GM18873 (cell line): ENCODE measurements around the gene PGLYRP3.
"Not testable (repeated sequence)": the region's sequence is repeated elsewhere in the genome, so short reads cannot be mapped to it uniquely, and the experiment has no call there.

Experiments
- ATAC-seq: cut with Tn5 transposase; IDR thresholded peaks from one replicate; pipeline ENCODE4 v1.9.1; 2021; ENCODE audit warnings: mild to moderate bottlenecking, moderate library complexity, moderate number of reproducible peaks; ENCODE audit not compliant: unreplicated experiment, low FRiP score

Gene PGLYRP3

DNA sequence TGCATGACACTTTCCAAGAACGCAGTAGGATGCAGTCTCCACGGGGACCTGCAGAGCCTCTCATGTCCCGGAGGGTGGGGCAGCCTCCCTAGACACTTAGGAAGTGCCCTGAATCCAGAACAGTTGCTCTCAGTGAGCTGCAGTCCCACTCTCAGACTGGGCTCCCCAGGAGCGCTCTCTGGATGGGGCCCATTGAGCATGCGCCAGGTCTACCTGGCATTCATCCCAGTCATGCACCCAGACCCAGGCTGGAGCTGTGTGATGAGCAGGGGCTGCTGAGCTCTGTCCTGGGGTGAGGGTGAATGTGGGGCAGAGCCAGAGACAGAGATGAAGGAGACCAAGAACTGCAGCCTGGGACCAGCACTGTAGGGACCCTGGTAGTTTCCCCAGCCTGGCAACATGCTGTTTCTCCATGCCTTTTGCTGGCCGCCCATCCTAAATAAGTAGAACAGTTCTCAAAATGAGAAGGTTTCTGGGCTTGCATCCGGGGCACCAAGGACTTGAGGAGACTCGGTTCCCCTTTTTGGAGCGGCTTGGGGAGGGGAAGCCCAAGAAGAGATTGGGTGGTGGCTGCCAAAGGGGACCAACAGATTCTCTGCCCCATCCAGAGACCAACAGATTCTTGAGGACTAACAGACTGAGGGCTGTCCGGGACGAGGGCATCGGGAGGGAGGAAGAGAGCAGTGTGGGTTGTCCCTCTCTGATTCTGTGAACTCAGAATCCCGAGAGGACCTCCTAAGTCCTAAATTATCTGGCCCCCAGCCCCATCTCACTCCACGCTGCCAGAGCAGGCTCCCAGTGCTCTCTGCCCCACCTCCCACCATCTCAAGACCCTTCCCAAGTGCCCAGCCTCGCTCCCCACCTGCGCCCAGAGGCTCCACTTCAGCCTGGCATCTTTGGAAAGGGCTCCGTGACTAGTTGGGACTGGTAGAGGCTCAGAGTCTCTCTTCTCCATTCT, 36.9 kb upstream of the PGLYRP3 start:
- no peak for ATAC-seq

DNA sequence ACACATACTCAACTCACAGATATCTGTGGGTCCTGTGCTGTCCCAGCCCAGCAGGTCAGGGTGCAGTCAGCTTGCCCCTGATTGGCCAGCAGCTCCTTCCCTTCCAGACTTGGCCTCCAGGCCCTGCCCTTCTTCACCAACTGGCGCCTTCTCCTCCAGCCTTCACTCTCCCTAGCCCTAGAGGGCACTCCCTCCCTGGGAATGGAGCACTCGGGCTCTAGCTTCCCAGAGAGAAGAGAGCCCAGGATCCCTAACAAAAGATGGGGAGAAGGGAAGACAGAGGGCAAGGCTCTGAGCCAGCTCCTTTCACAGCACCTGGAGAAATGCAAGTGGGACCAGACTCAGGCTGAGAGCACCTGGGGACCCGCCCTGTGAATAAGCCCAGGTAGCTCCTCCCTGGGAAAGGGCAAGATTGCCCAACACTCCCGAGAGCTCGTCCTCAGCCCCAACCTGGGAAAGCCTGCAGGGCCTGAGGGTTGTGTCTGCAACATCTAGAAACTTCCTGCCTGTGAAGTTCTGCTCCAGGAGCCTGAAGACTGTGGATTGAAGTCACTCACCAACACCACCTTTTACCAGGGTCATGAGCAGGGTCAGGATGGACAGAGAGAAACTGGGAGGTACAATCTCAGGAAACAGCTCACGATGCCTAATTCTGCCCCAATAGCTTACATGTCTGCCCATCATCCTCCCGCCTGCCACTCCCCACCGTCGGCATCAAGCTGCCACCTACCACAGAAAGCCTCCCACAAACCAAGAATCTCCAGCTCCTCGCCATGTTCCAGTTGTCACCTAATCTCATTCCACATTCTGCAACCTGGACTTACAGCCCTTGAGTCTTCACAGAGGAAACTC, 36.0 kb upstream of the PGLYRP3 start, which contains the start of gene PGLYRP4:
Gene PGLYRP4, minus strand, starts transcription at position 331 of the 852 bp plus-strand sequence. CDS start 909 bp downstream, outside the sequence.
- ATAC-seq, result no peak

DNA sequence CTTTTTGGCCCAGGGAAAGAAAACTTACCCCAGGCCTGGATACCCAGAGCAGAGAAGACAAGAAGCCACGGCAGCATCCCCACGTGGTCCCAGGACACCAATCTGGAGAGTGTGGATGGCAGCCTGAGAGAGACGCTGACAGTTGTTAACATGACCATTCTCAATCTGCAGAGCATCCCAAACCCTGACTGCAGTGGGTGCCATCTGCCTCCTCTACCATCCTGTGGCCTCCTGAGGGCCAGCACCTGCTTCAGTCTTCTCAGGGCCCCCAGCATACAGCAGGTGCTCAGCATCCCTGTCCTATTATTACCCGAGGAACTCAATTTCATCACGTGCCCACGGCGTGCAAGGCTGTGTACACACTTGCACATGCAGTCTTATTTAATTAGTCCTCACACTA, 35.1 kb upstream of the PGLYRP3 start:
- no peak for ATAC-seq

DNA sequence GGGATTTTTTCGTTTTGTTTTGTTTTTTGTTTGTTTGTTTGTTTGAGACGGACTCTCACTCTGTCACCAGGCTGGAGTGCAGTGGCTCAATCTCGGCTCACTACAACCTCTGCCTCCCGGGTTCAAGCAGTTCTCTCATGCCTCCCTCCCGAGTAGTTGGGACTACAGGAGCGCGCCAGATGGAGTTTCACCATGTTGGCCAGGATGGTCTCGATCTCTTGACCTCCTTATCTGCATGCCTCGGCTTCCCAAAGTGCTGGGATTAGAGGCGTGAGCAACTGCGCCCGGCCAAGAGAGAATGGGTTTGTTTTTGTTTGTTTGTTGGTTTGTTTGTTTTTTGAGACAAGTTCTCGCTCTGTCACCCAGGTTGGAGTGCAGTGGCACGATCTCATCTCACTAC, 34.3 kb upstream of the PGLYRP3 start:
- ATAC-seq, result not testable (repeated sequence)

DNA sequence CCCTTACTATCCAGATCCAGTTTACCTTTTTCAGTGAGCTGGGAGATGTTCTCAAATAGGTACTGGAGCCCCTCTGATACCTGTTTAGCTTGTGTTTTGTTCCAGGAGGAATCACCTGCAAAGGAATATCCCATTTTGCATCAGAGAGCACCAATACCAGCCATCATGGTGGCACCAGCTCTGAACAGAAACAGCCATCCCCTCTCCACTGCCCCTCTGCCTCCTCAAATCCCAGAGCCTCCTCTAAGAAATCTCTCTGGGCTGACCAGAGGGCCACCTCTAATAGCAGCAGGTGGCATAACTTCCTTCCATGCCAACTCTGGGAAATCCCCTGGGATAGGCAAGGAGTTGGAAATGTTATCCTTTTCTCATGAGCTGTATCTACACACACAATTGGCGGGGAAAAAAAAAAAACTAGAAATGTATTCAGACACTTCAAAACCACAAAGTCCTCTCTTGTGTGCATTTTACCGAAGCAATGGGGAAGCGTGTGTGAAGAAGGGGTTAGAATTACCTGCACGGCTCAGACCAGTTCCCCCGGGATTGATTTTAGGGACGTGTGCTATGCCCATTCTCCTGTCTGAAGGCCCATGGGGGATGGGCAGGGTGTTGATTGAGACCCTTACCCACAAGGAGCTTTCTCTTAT, 33.4 kb upstream of the PGLYRP3 start:
- no peak for ATAC-seq

DNA sequence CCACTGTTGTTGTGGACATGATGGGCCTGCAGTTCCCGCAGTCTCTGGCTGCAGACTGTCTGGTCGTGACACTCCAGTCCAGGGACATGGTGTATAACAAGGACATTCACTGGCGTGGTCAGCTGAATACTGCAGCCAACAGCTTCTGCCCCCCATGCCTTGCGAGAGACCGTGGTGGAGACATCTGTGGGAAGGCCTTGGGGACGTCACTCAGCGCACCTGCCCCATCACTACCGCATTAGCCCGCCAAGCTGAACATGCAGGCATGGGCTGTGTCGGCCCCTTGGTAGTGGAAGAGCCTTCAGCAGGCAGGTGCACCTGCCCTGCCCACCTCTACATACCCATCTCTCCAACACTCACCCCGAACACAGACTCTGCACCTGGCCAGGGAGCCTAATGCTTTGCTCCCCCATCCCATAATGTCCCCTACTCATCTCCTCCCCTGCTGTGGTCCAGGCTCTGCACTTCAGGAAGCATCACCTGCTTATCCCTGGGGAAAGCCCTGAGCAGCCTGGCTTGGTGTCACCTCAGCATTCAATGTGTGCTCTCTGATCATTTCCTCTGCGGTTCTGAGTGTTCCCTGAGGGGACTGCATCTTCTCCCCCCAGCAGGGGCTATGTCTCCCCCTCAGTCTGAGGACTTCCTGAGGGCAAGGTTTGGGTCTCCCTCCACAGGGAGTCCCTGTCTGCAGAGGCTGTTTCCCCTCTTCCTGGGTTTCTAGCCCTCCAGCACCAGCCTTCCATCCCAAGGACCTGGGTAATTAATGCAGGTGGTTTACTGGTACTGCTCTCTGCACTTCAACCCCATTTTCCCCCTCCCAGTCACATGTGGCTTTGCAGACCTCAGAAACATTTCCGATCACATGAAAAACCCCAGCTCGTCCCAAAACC, 32.7 kb upstream of the PGLYRP3 start:
- no peak for ATAC-seq

DNA sequence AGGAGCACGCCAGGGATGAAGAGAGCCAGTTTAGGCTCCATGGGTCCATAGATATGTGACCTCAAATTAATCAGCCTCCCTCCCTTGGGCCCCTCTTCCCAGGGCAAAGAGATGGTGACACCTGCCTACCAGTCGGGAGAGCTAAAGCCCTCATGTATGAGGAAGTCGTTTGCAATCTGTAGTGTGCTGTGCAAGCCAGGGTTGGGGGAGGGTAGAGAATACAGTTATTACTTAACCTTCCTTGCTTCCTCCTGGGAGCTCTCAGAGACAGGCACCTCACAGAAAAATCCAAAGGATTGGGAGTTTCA, 31.9 kb upstream of the PGLYRP3 start:
- no peak for ATAC-seq

DNA sequence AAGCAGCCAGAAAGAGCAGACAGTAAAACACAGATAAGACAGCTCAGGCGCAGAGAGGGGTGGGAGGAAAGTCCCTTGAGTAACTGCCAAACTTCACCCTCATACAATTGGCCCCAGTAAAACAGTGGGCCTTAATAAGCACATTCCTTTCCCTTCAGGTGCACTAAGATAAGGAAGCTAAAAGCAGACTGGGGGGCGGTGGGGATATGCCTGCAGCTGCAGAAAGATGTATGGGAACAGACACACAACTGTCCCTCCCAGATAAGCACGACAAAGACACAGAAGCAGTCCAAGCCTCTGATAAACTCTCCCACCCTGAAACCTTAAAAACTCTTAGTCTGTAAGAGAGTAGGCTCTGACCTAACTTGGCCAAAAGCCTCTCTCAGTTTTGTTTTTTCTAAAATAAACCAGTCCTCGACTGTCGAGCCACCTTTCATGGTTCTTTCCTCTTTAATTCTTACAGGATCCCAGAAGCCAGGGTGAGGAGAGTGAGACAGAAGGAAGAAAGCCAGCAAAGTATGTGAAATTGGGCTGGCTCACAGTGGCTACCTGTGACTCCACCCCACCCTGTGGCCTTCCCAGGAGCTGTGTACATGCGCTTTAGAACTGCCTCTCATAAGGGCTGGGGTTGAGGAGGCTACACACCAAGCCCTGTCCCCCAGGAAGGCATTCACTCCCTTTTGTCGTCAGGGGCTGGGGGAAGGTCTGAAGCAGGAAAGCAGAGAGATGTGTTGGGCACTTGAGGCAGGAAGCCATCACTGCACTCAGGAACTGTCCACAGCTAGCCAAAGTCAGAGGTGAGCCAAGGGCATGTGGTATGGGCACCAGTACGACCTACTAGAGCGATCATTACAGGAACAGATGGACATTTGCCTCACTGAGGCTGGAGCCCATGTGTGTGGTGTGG, 31.3 kb upstream of the PGLYRP3 start:
- no peak for ATAC-seq

DNA sequence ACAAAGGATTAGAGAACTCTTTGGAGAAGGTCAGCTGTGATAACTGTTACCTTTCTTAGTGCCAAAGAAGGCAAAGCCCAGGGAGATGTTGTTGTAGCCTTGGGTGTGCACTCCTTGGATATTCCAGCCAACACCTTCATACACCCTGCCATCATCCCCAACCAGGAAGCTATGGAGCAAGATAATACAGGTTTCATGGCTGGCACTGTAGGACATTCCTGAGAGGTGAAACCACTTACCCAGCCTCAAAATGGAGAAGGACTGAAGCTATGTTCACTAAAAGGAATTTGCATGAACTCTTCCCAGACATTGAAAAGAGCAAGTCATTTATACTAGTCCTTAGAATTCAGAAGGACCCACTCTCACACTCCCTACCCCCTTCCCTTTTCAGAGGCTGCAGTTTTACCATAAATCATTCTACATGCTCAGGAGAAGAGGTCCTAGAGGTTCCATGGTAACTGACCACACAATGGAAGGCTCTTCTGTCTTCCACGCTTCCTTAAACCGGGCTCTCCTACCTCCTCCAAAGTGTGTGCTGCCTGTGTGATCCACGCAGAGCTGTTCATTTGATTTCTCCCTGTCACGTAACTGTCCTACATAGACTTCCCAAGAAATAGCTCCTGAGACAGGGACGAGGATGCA, 30.4 kb upstream of the PGLYRP3 start:
- no peak for ATAC-seq

DNA sequence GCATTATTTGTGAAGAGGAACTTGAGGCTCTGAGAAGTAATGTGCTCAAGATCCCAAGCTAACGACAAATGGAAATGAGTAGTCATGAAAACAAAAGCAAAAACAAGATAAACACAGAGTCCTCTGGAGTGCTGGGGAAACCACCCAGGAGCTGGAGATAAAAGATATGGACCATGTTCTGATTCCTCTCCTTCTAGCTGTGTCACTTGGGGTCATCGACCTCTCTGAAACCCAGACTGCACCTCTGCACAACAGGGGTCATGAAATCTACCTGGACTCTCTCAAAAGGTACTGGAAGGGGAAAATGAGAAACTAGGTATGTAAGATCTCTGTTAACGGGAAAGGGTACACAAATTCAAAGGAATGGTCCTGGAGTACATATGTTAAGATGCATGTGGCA, 29.4 kb upstream of the PGLYRP3 start:
- ATAC-seq, result no peak

DNA sequence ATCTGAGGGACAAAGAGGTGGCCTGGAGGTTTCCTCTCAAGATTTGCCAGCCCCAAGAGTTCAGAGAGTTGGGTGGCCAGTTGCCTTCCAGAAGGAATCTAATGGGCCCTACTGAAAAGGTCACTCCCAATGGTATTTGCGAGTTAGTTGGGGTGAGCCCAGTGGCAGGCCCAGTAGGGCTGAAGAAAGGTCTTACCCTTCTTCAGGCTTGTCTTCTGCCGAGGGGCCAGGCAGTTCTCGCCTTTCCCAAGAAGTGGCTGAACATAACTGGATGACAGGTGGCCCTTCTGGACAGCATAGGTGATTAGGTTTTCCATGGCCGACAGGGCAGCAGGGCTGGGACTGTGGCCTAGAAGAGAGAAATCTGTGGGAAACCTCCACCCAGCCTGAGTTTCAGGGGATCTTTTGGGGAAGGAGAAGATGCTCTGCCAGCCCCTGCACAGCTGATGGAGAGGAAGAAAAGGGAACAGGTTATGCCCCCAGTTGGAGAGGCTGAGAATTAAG, 28.7 kb upstream of the PGLYRP3 start:
- no peak for ATAC-seq

DNA sequence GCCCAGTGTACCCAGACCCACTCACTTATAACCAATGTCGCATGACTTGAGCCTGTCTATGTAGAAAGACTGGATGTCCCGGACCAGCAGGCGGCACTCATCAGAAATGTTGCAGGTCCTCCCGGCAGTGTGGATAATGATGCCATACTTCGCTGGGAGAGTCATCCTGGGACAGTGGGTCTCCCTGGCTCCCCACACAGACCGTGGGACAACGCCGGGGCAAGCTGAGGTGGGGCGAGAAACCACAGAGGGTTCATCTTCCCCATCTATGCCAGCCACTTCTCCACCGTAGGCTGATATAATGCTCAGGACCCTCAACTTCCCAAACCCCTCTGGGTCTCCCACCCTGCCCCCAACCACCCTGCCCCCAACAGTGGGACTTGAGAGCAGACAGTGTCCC, 27.6 kb upstream of the PGLYRP3 start:
- ATAC-seq, result no peak

DNA sequence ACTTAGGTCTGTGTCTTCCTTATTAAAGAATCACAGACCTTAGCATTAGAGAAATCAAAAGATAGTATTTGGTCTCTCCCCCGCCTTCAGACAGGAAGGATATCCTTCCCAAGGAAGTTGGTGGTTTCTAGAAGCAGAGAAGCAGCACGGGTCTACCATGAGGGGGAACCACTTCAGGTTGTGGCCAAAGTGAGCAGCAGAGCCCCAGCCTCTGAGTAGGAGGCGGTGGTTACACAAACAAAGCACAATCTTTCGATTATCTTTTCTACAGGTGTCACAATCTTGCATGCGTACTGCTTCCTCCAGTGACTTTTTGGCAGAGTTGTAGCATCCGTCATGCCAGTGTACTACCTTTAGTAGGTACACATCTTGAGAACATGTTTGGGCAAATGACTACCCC, 27.1 kb upstream of the PGLYRP3 start:
- ATAC-seq, result no peak

DNA sequence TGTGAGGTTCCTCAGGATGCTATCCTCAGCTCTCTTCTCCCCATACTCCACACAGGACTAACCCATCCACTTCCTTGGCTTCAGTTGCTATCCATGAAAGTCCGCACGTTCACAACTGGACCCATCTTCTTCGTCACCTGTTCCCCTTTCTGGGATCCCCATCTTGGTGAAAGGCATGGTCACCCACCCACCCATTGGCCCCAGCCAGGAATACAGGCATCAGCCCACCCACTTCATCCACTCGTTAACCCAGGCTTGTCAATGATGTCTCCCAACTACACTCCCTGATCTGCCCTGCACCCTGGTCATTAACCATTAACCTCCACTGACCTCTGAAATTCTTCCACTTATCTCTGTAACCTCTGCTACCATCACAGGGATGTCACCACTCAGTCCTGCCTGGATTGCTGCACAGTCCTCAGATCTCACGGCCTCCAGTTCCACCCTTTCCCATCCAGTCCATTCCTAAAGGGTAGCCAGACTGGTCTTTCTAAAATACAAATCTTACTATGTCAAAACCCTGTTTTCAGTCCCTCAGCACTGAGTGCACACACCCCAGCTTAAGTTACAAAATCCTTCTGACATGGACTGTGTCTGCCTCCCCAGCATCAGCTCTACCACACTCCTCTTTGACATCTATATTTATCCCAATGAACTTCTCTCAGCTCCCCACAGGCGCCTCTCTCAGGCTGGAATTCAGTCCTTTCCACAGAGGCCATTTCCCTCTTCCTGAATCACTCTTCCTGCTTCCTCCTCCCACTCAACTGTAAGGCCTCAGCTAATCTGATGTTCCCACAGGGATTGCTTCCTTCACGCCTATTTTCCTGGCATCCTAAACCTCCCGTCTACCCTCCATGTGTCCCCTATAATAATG, 25.5 kb upstream of the PGLYRP3 start:
- ATAC-seq, result no peak

DNA sequence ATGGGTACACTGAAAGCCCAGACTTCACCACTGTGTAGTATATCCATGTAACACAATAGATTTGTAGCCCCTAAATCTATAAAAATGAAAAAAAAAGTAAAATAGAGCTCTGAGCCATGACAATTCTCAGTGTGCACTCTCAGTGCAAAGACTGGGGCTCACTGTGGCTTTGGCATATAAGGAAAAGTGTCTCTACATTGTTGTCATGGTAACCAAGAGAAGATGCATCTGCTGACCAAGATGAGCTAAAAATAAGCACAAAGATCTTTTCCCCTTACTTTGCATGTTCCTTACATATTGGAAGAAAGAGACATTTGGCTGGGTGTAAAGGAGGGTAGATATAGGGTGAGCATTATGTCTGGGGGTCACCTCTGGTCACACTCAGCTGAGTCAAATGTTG, 23.9 kb upstream of the PGLYRP3 start:
- no peak for ATAC-seq

DNA sequence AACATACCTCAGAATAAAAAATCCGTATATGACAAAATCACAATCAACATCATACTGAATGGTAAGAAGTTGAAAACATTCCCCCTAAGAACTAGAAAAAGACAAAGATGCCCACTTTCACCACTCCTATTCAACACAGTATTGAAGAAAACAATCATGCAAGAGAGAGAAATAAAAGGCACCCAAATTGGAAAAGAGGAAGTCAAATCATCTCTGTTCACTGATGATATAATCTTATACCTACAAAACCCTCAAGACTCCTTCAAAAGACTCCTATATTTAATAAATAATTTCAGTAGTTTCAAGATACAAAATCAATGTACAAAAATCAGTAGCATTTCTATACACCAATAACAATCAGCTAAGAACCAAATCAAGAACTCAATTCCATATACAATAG, 21.1 kb upstream of the PGLYRP3 start:
- no peak for ATAC-seq

DNA sequence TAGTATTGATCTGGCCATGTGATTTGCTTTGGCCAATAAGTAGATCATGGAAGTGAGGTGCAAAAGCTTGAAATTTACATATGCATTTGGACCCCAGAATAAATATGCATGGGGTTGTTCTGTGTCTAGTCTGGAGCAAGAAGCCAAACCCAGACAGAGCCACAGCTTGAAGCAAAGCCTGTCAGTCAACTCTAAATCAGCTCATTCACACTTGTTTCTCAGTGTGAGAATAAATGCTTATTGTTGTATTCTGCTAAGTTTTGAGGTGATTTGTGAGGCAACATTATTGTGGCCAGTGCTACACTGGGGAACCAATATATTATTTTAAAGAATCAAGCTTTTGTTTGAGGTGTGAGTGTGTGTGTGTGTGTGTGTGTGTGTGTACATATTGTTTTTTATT, 12.2 kb upstream of the PGLYRP3 start:
- ATAC-seq, result no peak
